ENCODE measurements around the gene INTS7.

INTS7 gene

DNA sequence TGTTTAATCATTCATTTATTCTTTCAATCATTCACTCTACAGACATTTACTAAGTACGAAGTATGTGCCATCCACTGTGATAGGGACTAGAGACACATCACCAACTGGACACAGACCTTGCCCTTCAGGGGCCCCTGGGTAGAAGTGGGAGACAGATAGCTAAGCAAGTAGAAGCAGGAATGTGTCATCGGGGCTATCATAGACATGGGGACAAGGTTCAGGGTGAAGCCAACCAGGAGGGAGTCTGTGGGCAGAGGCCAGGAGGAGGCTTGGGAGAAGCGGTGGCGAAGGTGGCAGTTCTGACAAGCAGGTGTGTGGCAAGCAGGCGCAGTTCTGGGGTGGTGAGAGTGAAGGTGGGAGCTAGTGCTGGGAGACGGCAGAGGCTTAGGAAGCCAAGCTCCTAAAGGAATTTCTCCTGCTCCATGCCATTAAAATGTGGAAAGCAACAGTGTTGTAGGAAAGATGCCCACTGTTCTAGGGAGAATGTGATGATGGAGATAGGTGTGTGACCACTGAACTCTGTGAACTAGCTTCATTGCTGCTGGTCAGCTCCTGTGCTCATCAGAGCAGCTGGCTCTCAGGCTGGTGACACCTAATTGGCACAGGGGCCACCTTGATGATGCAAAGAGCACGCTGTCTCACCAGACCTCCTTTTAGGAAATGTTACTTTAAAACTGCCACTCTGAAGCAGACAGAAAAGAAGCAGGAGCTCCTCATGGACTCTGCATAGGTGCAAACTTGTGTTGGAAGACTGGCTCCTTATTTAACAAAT is 125.1 kb downstream of the INTS7 start:
- TF ChIP-seq, protein P1, sequence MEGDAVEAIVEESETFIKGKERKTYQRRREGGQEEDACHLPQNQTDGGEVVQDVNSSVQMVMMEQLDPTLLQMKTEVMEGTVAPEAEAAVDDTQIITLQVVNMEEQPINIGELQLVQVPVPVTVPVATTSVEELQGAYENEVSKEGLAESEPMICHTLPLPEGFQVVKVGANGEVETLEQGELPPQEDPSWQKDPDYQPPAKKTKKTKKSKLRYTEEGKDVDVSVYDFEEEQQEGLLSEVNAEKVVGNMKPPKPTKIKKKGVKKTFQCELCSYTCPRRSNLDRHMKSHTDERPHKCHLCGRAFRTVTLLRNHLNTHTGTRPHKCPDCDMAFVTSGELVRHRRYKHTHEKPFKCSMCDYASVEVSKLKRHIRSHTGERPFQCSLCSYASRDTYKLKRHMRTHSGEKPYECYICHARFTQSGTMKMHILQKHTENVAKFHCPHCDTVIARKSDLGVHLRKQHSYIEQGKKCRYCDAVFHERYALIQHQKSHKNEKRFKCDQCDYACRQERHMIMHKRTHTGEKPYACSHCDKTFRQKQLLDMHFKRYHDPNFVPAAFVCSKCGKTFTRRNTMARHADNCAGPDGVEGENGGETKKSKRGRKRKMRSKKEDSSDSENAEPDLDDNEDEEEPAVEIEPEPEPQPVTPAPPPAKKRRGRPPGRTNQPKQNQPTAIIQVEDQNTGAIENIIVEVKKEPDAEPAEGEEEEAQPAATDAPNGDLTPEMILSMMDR (IDR thresholded peaks at IDR 0.05; ENCODE audit: borderline replicate concordance, control extremely low read depth, extremely low read depth, insufficient read depth, missing control alignments) = no peak
- in situ Hi-C loops (cut with MboI; ENCODE audit: low sequenced_read_pairs, unreplicated experiment) = no loop called here
- DNase-seq (ENCODE audit: low spot score) = no peak

GRCh38 chr1:211909395-211909794 is 126.0 kb downstream of the INTS7 start:
- in situ Hi-C loops (cut with MboI; ENCODE audit: low sequenced_read_pairs, unreplicated experiment) = no loop called here
- TF ChIP-seq, protein P1 (IDR thresholded peaks at IDR 0.05; ENCODE audit: borderline replicate concordance, control extremely low read depth, extremely low read depth, insufficient read depth, missing control alignments) = no peak
- no peak for DNase-seq (ENCODE audit: low spot score)

- in situ Hi-C loops (cut with MboI; ENCODE audit: low sequenced_read_pairs, unreplicated experiment) = no loop called here
- DNase-seq (ENCODE audit: low spot score) = no peak
- TF ChIP-seq, protein P1 (IDR thresholded peaks at IDR 0.05; ENCODE audit: borderline replicate concordance, control extremely low read depth, extremely low read depth, insufficient read depth, missing control alignments) = no peak
Measured at GRCh38 chr1:211908951-211909350, 126.4 kb downstream of the INTS7 start.

- DNase-seq (ENCODE audit: low spot score) = peak; percentile 41
- in situ Hi-C loops (cut with MboI; ENCODE audit: low sequenced_read_pairs, unreplicated experiment) = no loop called here
- TF ChIP-seq, protein P1 (IDR thresholded peaks at IDR 0.05; ENCODE audit: borderline replicate concordance, control extremely low read depth, extremely low read depth, insufficient read depth, missing control alignments) = no peak
Measured at GRCh38 chr1:211908453-211908852, 126.9 kb downstream of the INTS7 start.

DNA sequence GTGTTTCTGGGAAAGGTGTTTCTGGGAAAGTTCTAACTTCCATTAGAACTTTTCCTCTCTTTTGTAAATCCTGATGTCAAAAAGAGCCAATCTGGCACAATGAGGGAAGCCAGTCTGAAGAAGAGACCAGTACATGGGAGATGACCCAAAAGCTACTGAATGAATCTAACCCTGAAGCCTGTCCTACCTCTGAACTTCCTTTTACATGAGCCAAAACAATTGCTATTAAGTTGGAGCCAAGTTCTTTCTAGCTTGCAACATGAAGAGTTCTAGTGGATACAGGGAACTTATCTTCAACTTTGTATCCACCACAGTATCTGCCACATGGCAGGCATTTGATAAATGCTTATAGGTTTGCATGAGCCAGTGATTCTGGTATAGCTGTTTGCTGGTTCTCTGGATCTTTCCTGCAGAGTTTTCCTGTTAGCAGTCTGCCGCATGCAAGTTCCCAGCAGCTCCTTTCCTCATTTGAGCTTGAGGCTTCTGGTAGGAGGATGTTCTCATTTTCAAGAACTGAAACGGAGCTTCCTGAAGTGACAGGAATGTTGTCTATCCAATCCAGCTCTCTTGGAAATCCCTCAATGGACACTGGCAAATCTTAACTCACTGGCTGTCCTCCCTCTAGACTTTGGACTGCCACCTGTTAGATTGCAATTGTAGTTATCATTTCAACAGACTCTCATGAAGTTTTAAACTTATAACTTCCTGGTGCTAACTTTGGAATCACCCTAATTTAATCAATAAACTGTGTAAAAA is 131.7 kb downstream of the INTS7 start:
- in situ Hi-C loops (cut with MboI; ENCODE audit: low sequenced_read_pairs, unreplicated experiment) = no loop called here
- no peak for DNase-seq (ENCODE audit: low spot score)
- TF ChIP-seq, protein P1 (IDR thresholded peaks at IDR 0.05; ENCODE audit: borderline replicate concordance, control extremely low read depth, extremely low read depth, insufficient read depth, missing control alignments) = no peak

DNA sequence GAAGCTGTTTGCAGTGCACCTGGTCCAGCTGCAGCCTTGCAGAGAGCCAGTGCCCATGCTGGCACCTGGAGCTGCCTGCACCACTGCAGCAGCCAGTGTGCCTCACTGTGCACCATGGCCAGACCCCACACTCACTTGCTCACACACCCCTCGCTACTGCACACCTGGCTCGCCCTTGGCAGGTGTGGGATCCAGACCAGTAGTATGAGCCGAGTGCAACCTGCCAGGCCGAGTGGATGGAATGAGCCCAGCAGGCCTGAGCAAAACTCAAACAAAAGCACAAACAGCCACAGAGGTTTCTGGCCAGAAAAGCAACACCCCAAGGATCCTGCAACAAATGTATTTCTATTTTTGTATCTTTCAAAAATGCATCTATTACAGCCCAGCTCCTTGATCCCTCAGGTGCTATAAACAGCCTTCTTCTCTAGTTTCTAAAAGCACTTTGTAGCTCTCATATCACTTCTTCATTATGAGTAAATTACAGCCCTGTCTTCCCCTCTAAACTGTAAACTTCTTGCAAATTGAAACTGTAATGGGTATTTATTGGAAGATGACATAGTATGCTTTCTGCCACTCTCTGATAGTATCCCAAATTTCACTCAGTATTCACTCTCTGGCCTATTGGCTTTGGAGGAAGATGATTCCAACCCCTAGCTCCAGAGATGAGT is 132.6 kb downstream of the INTS7 start:
- in situ Hi-C loops (cut with MboI; ENCODE audit: low sequenced_read_pairs, unreplicated experiment) = no loop called here
- TF ChIP-seq, protein P1 (IDR thresholded peaks at IDR 0.05; ENCODE audit: borderline replicate concordance, control extremely low read depth, extremely low read depth, insufficient read depth, missing control alignments) = no peak
- no peak for DNase-seq (ENCODE audit: low spot score)

All from GM13976 (cell line).